ENCODE measurements around the gene PTDSS2. TPM values are rescaled to one million over a fixed set of nuclear protein-coding genes. Genes with fewer than 3 reads are reported as not detected.

The PTDSS2 gene
- total RNA-seq, 1 experiment from 2014 or later, result 28.2 TPM

DNA sequence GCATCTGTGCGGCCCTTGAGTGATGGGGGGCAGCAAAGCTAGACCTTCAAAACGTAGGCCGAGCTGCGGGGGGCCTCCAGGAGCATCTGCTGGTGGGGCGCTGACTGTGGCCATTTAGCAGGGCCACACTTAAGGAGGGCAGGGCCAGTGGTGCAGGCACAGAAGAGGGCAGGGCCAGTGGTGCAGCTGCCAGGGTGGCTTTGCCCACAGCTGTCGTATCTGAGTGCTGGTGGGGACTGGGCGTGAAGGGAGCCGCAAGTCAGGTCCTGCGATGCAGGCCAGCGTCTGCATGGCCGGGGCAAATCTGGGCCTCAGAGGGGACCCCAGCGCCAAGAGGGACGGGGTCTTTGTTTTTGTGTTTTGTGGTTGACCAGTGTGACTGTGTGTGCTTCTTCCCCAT is 29.2 kb downstream of the PTDSS2 start:
- no peaks in the 10 kb centered on the region for H3K27me3 Mint-ChIP-seq (ENCODE audit: insufficient read depth, unreplicated experiment)
- no peak overlapping the region for H3K4me3 Mint-ChIP-seq (ENCODE audit: unreplicated experiment)
- no peaks in the 10 kb centered on the region for H3K4me1 Mint-ChIP-seq (ENCODE audit: insufficient read depth, unreplicated experiment)
- TF ChIP-seq, protein P1, sequence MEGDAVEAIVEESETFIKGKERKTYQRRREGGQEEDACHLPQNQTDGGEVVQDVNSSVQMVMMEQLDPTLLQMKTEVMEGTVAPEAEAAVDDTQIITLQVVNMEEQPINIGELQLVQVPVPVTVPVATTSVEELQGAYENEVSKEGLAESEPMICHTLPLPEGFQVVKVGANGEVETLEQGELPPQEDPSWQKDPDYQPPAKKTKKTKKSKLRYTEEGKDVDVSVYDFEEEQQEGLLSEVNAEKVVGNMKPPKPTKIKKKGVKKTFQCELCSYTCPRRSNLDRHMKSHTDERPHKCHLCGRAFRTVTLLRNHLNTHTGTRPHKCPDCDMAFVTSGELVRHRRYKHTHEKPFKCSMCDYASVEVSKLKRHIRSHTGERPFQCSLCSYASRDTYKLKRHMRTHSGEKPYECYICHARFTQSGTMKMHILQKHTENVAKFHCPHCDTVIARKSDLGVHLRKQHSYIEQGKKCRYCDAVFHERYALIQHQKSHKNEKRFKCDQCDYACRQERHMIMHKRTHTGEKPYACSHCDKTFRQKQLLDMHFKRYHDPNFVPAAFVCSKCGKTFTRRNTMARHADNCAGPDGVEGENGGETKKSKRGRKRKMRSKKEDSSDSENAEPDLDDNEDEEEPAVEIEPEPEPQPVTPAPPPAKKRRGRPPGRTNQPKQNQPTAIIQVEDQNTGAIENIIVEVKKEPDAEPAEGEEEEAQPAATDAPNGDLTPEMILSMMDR (IDR thresholded peaks at IDR 0.05; ENCODE audit: unreplicated experiment), result no peak
- no peaks in the 10 kb centered on the region for H3K9me3 Mint-ChIP-seq (ENCODE audit: unreplicated experiment)
- H3K36me3 Mint-ChIP-seq (ENCODE audit: insufficient read depth, unreplicated experiment), result peaks cover 11% of the 10 kb centered on the region
- no peak overlapping the region for H3K27ac Mint-ChIP-seq (ENCODE audit: low read depth, unreplicated experiment)
- ChIA-PET POLR2A (interaction anchor here (1.2 to 1.7 kb wide), 2 partner anchors 13 to 26 kb away, joined by 3 to 6 read pairs; no protein-coding TSS in a partner anchor), CTCF (interaction anchor here (2.1 kb wide), 1 partner anchor 29 kb away, joined by 12 read pairs; the partner anchor contains the start of gene PTDSS2)
- intact Hi-C loops (cut with micrococcal nuclease), result no loop called here
- BruUV-seq (replicated peaks), result no TSS peak
- no peak for DNase-seq (ENCODE audit: unreplicated experiment)

DNA sequence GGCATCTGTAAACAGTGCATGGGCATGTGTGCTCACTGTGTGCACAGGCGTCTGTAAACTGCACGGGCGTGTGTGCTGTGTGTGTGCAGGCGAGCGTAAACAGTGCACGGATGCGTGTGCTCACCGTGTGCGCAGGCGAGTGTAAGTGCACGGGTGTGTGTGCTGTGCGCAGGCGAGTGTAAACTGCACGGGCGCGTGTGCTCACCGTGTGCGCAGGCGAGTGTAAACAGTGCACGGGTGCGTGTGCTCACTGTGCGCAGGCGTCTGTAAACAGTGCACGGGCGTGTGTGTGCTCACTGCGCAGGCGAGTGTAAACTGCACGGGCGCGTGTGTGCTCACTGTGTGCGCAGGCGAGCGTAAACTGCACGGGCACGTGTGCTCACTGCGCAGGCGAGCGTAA is 34.5 kb downstream of the PTDSS2 start:
- Mint-ChIP-seq H3K27ac (ENCODE audit: low read depth, unreplicated experiment) (no peak overlapping the region), H3K36me3 (ENCODE audit: insufficient read depth, unreplicated experiment) (peaks cover 6% of the 10 kb centered on the region), H3K27me3 (ENCODE audit: insufficient read depth, unreplicated experiment) (no peaks in the 10 kb centered on the region), H3K9me3 (ENCODE audit: unreplicated experiment) (no peaks in the 10 kb centered on the region), H3K4me1 (ENCODE audit: insufficient read depth, unreplicated experiment) (no peaks in the 10 kb centered on the region), H3K4me3 (ENCODE audit: unreplicated experiment) (no peak overlapping the region)
- no TSS peak for BruUV-seq (replicated peaks)
- no peak for DNase-seq (ENCODE audit: unreplicated experiment)
- TF ChIP-seq, protein P1 (IDR thresholded peaks at IDR 0.05; ENCODE audit: unreplicated experiment), result no peak
- CTCF ChIA-PET, result no interaction called here
- POLR2A ChIA-PET, result no interaction called here
- intact Hi-C loops (cut with micrococcal nuclease), result no loop called here

DNA sequence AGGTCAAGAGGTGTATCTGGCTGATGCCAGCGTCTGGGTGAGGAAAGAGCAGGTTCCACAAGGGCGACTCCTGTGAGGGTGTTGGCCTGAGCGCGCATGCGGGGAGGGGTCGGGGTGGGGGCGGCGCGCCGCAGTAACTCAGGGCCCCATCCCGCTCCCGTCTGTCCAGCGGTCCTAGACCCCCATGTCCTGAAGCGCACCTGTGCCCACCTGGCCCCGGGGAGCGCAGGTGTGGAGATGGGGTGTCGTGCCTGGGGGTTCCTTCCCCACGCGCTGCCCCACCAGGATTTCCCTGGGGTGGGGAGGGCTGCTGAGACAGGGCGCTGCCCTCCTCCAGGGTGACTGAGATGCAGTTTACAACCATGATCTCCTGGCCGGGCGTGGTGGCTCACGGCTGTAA is 36.1 kb downstream of the PTDSS2 start:
- Mint-ChIP-seq H3K9me3 (ENCODE audit: unreplicated experiment) (no peaks in the 10 kb centered on the region), H3K27me3 (ENCODE audit: insufficient read depth, unreplicated experiment) (no peaks in the 10 kb centered on the region), H3K4me1 (ENCODE audit: insufficient read depth, unreplicated experiment) (no peaks in the 10 kb centered on the region), H3K27ac (ENCODE audit: low read depth, unreplicated experiment) (no peak overlapping the region), H3K4me3 (ENCODE audit: unreplicated experiment) (no peak overlapping the region), H3K36me3 (ENCODE audit: insufficient read depth, unreplicated experiment) (peaks cover 6% of the 10 kb centered on the region)
- ChIA-PET POLR2A (no interaction called here), CTCF (no interaction called here)
- intact Hi-C loops (cut with micrococcal nuclease), result no loop called here
- BruUV-seq (replicated peaks), result no TSS peak
- TF ChIP-seq, protein P1 (IDR thresholded peaks at IDR 0.05; ENCODE audit: unreplicated experiment), result no peak
- no peak for DNase-seq (ENCODE audit: unreplicated experiment)

DNA sequence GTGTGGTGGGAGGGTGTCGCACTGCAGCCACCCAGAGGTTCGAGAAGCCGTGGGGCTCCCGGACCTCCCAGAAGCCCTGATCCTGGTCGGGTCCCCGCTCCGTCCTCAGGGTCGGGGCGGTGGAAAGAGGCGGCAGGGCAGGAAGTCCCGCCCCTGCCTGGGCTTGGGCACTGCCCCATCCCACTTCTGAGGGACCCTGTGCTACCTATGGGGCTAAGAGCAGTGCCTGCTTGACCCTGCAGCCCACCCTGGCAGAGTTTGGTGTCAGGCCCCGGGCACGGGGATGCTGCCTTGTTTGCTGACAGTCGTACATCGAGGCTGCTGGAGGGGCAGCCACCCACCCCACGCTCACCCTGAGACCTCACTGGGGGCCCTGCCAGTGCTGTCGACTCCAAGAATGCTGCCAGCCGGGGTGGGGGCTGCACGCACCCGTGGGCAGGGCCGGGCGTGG is 37.5 kb downstream of the PTDSS2 start:
- intact Hi-C loops (cut with micrococcal nuclease), result no loop called here
- BruUV-seq (replicated peaks), result no TSS peak
- Mint-ChIP-seq H3K27ac (ENCODE audit: low read depth, unreplicated experiment) (no peak overlapping the region), H3K4me3 (ENCODE audit: unreplicated experiment) (no peak overlapping the region), H3K9me3 (ENCODE audit: unreplicated experiment) (no peaks in the 10 kb centered on the region), H3K36me3 (ENCODE audit: insufficient read depth, unreplicated experiment) (peaks cover 10% of the 10 kb centered on the region), H3K4me1 (ENCODE audit: insufficient read depth, unreplicated experiment) (no peaks in the 10 kb centered on the region), H3K27me3 (ENCODE audit: insufficient read depth, unreplicated experiment) (no peaks in the 10 kb centered on the region)
- POLR2A ChIA-PET, result no interaction called here
- CTCF ChIA-PET, result no interaction called here
- TF ChIP-seq, protein P1 (IDR thresholded peaks at IDR 0.05; ENCODE audit: unreplicated experiment), result no peak
- DNase-seq (ENCODE audit: unreplicated experiment), result no peak

Data from MCF 10A (cell line).